OCI-LY3 (cell line): ENCODE data around the gene PCDHGB6.
"Not testable (repeated sequence)": the region's sequence is repeated elsewhere in the genome, so short reads cannot be mapped to it uniquely, and the experiment has no call there.

Experiments used
- H2AFZ ChIP-seq: fragments of 200-600, 300-600 bp; shearing (Covaris generic); 2 replicates; pipeline ENCODE4 v1.6.0; 2014; ENCODE audit warnings: antibody characterized with exemption, low read depth, low read length
- H3K27ac ChIP-seq: fragments of 200-600, 300-600 bp; sonication (generic); 2 replicates; pipeline ENCODE4 v1.5.1; 2014; ENCODE audit warnings: mild to moderate bottlenecking, low read length, moderate library complexity, mixed read lengths
- H3K27me3 ChIP-seq: fragments of 200-600, 300-600 bp; sonication (generic); 2 replicates; pipeline ENCODE4 v1.6.1; 2014; ENCODE audit warnings: low read depth, low read length, mixed read lengths
- H3K36me3 ChIP-seq: fragments of 200-600, 300-600 bp; sonication (generic); replicated peaks from 2 replicates; pipeline ENCODE3; 2014; ENCODE audit warnings: low read depth, low read length, mixed read lengths
- H3K4me1 ChIP-seq: fragments of 300-600, 200-600 bp; sonication (generic); 2 replicates; pipeline ENCODE4 v1.6.1; 2014; ENCODE audit warnings: low read length, mixed read lengths
- H3K4me2 ChIP-seq: fragments of 200-600, 300-600 bp; sonication (generic); 2 replicates; pipeline ENCODE4 v1.6.1; 2014; ENCODE audit warnings: low read length, mixed read lengths
- H3K4me3 ChIP-seq: fragments of 300-600, 200-600 bp; sonication (generic); 2 replicates; pipeline ENCODE4 v1.5.1; 2014; ENCODE audit warnings: antibody characterized with exemption, mild to moderate bottlenecking, low read length, moderate library complexity
- H3K79me2 ChIP-seq: fragments of 300-600, 200-600 bp; shearing (Covaris generic); 2 replicates; pipeline ENCODE4 v1.6.1; 2014; ENCODE audit warnings: mild to moderate bottlenecking, low read length, mixed read lengths
- H3K9ac ChIP-seq: fragments of 300-600, 200-600 bp; shearing (Covaris generic); 2 replicates; pipeline ENCODE4 v1.6.0; 2014; ENCODE audit warnings: mild to moderate bottlenecking, low read length, moderate library complexity
- H3K9me3 ChIP-seq: fragments of 200-600, 300-600 bp; shearing (Covaris generic); 2 replicates; pipeline ENCODE4 v1.6.1; 2014; ENCODE audit warnings: low read length, mixed read lengths; ENCODE audit not compliant: insufficient read depth
- H4K20me1 ChIP-seq: fragments of 200-600, 300-600 bp; sonication (generic); 2 replicates; pipeline ENCODE4 v1.6.1; 2016; ENCODE audit warnings: low read length, mixed read lengths; ENCODE audit not compliant: insufficient read depth
- CTCF ChIP-seq: fragments of 200-600, 300-600 bp; sonication (generic); IDR thresholded peaks from 2 replicates; pipeline ENCODE4 v1.5.1; 2014; ENCODE audit warnings: antibody characterized with exemption, low read length, low read depth
- EZH2phosphoT487 ChIP-seq: fragments of 200-600 bp; shearing (Covaris generic); IDR thresholded peaks from 2 replicates; pipeline ENCODE4 v1.6.1; 2018; ENCODE audit warnings: antibody characterized with exemption, mixed run types, low read depth

PCDHGB6 gene

GRCh38 chr5:141388661-141389060 lies 19.2 kb upstream of the PCDHGB6 start:
- H3K27me3 ChIP-seq = no peaks in the 10 kb centered on the region
- TF ChIP-seq CTCF (no peak), EZH2phosphoT487 (no peak)
- no peaks in the 10 kb centered on the region for H3K79me2 ChIP-seq
- H3K36me3 ChIP-seq = no peaks in the 10 kb centered on the region
- H3K4me1 ChIP-seq = no peaks in the 10 kb centered on the region
- no peak overlapping the region for H3K4me2 ChIP-seq
- H4K20me1 ChIP-seq = no peaks in the 10 kb centered on the region
- H3K9ac ChIP-seq = no peak overlapping the region
- H2AFZ ChIP-seq = no peak overlapping the region
- H3K9me3 ChIP-seq = no peaks in the 10 kb centered on the region
- H3K4me3 ChIP-seq = no peak overlapping the region
- H3K27ac ChIP-seq = no peak overlapping the region

GRCh38 chr5:141389153-141390042 lies 18.4 kb upstream of the PCDHGB6 start:
- Histone ChIP-seq H3K9me3 (no peaks in the 10 kb centered on the region), H3K4me1 (no peaks in the 10 kb centered on the region), H3K9ac (no peak overlapping the region), H3K36me3 (no peaks in the 10 kb centered on the region), H3K4me2 (no peak overlapping the region), H3K27ac (no peak overlapping the region), H3K79me2 (no peaks in the 10 kb centered on the region), H4K20me1 (no peaks in the 10 kb centered on the region), H2AFZ (no peak overlapping the region), H3K27me3 (no peaks in the 10 kb centered on the region), H3K4me3 (no peak overlapping the region)
- no peak for TF ChIP-seq EZH2phosphoT487
- TF ChIP-seq CTCF = no peak

GRCh38 chr5:141392429-141393198 lies 15.2 kb upstream of the PCDHGB6 start, which contains the start of gene PCDHGA8:
TSS of gene PCDHGA8 (plus strand) at chr5:141392633. CDS start at chr5:141392814, 181 bp downstream.
- Histone ChIP-seq H3K9ac (no peak within 1 kb of the TSS), H2AFZ (no peak within 1 kb of the TSS), H4K20me1 (no peaks in the 10 kb centered on the region), H3K36me3 (no peaks in the 10 kb centered on the region), H3K79me2 (no peaks in the 10 kb centered on the region), H3K4me3 (no peak within 1 kb of the TSS), H3K27ac (no peak within 1 kb of the TSS), H3K9me3 (no peaks in the 10 kb centered on the region), H3K4me2 (no peak within 1 kb of the TSS), H3K27me3 (no peaks in the 10 kb centered on the region), H3K4me1 (no peaks in the 10 kb centered on the region)
- TF ChIP-seq CTCF (no peak), EZH2phosphoT487 (no peak)

DNA sequence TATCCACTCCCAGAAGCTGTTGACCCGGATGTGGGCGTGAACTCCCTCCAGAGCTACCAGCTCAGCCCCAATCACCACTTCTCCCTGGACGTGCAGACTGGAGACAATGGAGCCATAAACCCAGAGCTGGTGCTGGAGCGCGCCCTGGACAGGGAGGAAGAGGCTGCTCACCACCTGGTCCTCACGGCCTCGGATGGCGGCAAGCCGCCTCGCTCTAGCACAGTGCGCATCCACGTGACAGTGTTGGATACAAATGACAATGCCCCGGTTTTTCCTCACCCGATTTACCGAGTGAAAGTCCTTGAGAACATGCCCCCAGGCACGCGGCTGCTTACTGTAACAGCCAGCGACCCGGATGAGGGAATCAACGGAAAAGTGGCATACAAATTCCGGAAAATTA lies 14.6 kb upstream of the PCDHGB6 start:
- H3K79me2 ChIP-seq = no peaks in the 10 kb centered on the region
- H4K20me1 ChIP-seq = no peaks in the 10 kb centered on the region
- no peak overlapping the region for H3K4me2 ChIP-seq
- no peak overlapping the region for H2AFZ ChIP-seq
- no peak overlapping the region for H3K27ac ChIP-seq
- no peaks in the 10 kb centered on the region for H3K9me3 ChIP-seq
- no peak overlapping the region for H3K9ac ChIP-seq
- no peaks in the 10 kb centered on the region for H3K27me3 ChIP-seq
- no peaks in the 10 kb centered on the region for H3K36me3 ChIP-seq
- TF ChIP-seq EZH2phosphoT487 = no peak
- no peak overlapping the region for H3K4me3 ChIP-seq
- no peaks in the 10 kb centered on the region for H3K4me1 ChIP-seq

GRCh38 chr5:141394401-141395187 lies 13.2 kb upstream of the PCDHGB6 start:
- not testable (repeated sequence) for H3K4me3 ChIP-seq, H3K79me2 ChIP-seq, H4K20me1 ChIP-seq, H3K4me1 ChIP-seq, H2AFZ ChIP-seq, H3K9me3 ChIP-seq, H3K27me3 ChIP-seq, H3K27ac ChIP-seq, H3K36me3 ChIP-seq, H3K9ac ChIP-seq, H3K4me2 ChIP-seq

DNA sequence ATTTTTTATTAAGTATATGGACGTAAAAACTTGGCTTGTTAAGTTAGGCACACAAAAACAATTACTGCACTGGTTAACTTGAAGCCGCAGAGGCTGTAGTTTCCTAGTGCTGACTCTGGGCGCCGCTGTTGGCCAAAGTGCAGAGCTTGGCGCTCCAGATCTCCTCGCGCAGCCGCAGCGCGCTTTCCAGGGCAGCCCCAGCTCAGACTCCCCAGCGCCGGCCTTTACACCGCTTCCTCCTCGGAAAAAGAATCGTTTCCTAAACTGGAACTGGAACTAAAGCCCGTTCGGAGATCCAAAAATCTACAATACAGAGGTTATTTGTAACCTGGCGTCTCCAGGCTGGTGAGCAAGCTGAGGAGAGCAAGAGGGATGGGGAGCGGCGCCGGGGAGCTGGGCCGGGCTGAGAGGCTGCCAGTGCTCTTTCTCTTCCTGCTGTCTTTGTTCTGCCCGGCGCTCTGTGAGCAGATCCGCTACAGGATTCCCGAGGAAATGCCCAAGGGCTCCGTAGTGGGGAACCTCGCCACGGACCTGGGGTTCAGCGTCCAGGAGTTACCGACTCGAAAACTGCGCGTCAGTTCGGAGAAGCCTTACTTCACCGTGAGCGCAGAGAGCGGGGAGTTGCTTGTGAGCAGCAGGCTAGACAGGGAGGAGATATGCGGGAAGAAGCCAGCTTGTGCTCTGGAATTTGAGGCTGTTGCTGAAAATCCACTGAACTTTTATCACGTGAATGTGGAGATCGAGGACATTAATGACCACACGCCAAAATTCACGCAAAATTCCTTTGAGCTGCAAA lies 9.9 kb upstream of the PCDHGB6 start, which contains the start of gene PCDHGB5:
PCDHGB5 (plus strand) TSS at position 192 of the 796 bp plus-strand sequence; CDS start at position 373, 181 bp downstream.
- H3K36me3 ChIP-seq, H3K4me1 ChIP-seq, H3K4me2 ChIP-seq, H3K79me2 ChIP-seq, H3K27ac ChIP-seq, H3K9me3 ChIP-seq, H4K20me1 ChIP-seq, H3K4me3 ChIP-seq, H3K27me3 ChIP-seq, H3K9ac ChIP-seq, H2AFZ ChIP-seq: not testable (repeated sequence)
